Hematopoietic multipotent progenitor cell (in vitro differentiated cells): ENCODE data around the gene LGALS9C. TPM values are rescaled to one million over a fixed set of nuclear protein-coding genes. Genes with fewer than 3 reads are reported as not detected.
"Not testable (repeated sequence)": the region's sequence is repeated elsewhere in the genome, so short reads cannot be mapped to it uniquely, and the experiment has no call there.

Source experiments
- DNase-seq, 3 donors: peaks; one replicate each; pipeline ENCODE4 v3.0.0-alpha.2; 2011 to 2015; ENCODE audit warnings: low read depth in 2 of 3, low spot score in 2 of 3
- total RNA-seq: library from RNA; depleted of rRNA; stranded (reverse); fragments of >200 nt; gene quantifications from one replicate; pipeline ENCODE4 v1.2.3, GENCODE V29; 2012

Gene LGALS9C
- total RNA-seq, 1 donor, result 0.27 TPM

DNA sequence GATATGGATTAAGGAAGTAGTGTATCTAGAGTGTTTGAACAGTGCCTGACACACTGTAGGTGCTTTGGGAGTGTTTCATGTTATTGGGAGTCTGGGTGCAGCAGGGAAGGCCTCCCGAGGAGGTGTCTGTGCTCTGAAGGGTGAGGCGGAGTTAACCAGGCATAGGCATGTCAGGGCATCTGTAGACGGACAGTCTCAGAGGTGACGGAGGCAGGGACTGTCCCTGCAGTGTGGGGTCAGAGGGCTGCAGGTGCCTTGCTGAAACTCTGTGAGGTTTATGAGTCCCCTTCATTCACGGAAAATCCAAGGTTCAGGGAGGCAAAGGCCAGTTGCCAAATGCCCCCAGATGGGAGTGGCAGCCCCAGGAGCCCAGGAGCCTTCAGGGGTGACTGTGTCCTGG is 778 bp downstream of the LGALS9C start:
- not testable (repeated sequence) for DNase-seq

DNA sequence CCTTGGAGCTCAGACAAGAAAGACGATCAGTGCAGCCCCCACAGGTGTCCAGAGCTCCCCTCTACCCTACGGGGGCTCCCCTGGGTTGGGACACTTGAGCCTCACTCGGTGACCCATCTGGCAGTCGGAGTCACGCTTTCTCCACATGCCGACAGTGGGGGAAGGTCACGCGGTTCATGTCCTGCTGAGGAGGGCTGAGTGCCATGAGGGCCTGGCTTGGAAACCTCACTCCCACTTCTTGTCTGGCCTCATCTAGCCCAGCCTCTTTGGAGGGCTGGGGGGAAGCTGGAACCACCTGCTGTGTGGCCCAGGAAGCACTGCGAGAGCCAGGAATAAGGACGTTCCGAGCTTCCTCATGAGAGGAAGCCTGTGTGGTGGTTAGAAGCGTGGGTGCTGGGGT is 1.8 kb downstream of the LGALS9C start:
- not testable (repeated sequence) for DNase-seq

DNA sequence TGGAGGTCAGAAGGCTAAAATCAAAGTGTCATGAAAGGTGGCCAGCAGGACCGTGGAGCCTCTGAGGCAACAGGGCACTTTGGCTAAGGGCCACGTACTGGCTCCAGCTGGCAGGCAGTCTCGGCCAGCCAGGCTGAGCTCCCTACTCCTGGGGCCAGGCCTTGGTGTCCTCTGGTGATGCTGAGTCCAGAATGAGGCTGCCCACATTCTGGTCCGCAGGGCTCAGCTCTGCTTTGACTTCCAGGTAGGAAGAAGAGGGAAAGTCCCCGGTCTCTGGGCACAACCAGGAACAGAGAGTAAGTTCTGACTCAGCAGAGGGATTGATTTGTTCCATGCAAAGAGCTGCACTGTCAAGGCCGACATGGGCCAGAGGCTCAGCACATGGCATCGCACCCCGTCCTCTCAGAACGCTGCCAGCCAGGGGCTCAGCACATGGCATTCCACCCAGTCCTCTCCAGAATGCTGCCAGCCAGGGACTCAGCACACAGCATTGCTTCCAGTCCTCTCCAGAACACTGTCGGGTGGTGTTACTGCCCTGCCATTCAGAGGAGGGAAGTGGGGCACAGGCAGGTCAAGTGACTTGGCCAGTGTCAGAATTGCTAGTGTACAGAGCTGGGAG is 2.5 kb downstream of the LGALS9C start:
- DNase-seq, result not testable (repeated sequence)

DNA sequence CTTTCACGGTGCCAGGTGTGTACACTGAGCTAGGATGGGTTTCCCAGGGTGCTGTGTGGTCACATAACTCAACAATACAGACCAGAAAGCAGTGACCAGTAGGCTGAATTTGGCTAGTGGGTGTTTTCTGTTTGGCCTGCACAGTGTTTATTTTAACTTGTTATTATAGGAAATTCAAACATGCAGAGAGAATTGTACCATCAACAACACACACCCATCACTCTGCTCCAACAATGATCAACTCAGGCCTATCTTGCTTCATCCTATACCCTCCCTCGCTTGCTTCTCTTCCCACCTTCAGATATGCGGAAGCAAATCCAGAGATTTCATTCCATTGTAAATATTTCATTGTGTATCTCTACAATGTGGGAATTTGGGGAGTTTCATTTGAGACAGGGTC is 5.2 kb downstream of the LGALS9C start:
- not testable (repeated sequence) for DNase-seq

DNA sequence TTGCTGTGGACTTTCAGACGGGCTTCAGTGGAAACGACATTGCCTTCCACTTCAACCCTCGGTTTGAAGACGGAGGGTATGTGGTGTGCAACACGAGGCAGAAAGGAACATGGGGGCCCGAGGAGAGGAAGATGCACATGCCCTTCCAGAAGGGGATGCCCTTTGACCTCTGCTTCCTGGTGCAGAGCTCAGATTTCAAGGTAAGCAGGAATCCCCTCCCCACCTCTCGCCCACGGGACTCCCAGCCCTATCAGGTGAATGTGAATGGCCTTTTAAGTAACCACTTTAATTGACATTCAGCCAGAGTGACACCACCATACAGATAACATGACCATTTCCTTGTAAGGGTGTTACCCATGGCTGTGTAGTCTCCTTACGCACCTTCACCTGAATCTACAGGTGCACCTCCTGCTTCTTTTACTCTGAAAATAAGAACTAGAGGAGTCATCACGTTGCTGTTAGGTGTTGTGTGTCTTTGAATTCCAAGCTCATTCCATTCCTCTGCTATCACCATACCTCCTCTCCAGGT is 9.4 kb downstream of the LGALS9C start:
- not testable (repeated sequence) for DNase-seq

DNA sequence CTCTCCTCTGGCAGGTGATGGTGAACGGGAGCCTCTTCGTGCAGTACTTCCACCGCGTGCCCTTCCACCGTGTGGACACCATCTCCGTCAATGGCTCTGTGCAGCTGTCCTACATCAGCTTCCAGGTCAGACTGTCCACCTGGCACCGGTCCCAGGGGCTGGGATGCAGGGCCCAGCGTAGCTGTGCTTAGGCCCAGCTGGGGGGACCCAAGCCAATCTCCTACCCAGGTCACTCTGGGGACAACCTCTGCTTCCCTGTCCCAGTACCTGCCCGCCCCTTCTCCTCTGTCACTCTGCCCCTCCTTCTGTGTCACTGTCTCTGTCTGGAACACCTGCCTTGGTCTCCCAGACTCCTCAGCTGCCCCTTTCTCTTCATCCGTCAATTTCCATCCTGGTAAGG is 11.0 kb downstream of the LGALS9C start:
- not testable (repeated sequence) for DNase-seq

DNA sequence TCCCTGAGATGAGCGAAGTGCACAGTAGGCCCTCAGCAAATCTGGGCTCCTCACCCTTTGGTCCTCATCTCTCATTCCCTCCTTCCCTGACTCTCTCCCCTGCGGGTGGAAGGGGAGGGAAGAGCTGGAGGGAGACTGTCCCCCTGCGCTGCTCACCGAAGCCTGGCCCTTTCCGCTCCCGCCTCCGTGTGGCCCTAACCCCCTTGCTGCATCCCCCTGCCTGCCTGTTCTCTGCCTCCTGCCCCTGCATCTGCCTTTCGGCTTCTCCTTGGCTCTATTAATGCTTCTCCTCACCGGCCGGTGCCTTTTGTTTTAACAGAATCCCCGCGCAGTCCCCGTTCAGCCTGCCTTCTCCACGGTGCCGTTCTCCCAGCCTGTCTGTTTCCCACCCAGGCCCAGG is 12.0 kb downstream of the LGALS9C start:
- not testable (repeated sequence) for DNase-seq

DNA sequence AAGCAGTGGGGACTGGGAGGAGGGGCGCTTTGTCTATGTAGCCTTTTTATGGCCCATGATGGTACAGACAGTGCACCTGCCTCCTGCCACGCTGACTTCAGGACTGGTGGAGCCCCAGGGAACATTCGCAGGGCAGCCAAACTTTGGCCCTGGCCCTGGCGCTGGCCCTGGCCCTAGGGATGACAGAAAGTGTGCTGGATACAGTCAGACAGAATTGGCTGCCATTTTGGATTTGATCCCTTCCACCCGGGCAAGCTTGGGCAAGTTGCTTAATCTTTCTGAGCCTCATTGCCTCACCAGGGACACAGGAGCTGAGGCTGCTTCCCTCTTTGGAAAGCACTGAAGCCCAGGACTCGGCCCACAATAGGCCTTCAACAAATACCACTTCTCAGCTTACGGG is 13.4 kb downstream of the LGALS9C start:
- not testable (repeated sequence) for DNase-seq

DNA sequence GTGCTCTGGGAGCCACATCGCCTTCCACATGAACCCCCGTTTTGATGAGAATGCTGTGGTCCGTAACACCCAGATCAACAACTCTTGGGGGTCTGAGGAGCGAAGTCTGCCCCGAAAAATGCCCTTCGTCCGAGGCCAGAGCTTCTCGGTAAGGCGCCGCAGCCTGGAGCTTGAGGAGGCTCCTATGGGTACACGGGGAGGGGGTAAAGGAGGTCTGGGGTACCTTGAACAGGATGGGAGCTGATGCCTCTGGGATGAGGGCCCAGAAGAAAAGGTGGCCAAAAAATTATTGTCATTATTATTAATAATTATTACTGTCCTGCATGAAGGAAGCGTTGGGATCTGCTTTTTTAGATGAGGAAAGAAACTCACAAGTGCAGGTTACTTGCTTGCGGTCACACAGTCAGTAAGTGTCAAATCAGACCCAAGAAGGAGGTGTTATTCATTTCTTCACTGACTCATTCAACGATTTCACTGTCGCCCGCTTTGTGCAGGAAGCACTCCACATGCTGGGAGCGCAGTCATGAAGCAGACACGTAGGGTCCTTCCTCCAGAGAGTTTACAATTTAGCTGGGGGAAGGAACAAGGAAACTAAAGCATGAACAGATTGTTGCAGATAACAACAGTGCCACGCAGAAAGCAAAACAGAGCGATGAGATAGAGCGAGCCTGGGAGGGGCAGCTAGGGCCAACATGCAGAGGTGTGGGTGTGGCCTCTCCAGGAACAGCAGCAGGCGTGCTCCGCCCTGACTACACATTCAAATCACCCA is 16.3 kb downstream of the LGALS9C start:
- DNase-seq, result peak in 1 of 3 donors; percentile 9

DNA sequence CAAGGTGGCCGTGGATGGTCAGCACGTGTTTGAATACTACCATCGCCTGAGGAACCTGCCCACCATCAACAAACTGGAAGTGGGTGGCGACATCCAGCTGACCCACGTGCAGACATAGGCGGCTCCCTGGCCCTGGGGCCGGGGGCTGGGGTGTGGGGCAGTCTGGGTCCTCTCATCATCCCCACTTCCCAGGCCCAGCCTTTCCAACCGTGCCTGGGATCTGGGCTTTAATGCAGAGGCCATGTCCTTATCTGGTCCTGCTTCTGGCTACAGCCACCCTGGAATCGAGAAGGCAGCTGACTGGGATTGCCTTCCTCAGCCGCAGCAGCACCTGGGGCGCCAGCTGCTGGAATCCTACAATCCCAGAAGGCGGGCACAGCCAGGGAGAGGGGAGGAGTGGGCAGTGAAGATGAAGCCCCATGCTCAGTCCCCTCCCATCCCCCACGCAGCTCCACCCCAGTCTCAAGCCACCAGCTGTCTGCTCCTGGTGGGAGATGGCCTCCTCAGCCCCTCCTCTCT is 17.7 kb downstream of the LGALS9C start:
- DNase-seq, result not testable (repeated sequence)

DNA sequence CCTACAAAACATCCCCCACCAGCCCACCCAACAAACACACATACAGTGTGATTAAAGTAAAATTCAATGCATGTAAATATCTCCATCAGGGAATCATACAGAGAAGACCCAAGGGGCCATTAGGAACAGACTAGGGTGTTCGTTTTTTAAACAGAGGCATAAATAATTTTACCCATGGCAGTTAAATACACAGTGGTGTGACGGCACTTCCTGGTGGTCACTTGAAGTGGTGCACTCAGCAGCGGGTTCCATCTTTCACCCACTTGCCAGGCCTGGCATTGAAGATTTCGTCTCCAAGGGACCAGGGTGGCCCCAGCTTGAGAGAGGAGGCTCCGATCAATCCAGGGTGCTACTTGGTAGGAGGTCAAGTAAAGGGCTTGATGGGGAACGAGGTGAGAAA is 20.5 kb downstream of the LGALS9C start:
- DNase-seq, result not testable (repeated sequence)

DNA sequence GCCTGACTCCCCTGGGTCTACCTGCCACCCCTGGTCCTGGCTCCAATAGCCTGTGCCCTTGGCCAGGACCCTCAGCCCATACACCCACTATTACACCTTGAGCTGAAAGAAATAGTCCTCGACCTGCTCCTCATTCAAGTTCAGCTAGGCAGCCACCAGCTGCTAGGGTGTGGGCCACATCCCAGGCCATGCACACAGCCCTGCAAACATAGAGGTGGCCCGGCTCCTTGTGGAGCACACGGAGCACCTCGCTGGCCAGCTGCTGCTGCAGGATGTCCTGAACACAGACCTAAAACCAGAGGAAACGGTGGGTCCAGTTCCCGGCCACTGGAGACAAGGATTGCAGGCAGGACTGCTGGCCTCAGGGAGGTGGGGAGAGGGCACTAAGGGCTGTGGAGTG is 22.5 kb downstream of the LGALS9C start:
- not testable (repeated sequence) for DNase-seq

DNA sequence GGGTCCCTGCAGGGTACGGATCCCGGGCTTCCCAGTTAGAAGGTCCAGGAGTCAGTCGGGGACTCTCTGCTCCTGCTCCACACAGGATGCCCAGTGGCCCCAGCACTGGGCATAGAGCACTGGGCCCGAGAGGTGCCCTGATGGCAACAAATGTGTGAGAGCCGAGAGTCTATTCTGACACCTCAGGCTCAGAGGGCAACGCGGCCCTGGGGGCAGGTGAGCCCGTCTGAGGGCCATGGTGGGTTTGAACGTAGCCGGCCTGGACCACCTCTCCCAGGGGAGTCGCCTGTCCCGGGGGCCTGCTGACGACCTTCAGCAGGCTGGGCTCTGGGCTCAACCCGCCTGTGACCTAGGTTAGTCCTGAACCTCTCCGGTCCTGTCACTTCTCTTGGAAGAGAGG is 23.2 kb downstream of the LGALS9C start:
- DNase-seq, result not testable (repeated sequence)

DNA sequence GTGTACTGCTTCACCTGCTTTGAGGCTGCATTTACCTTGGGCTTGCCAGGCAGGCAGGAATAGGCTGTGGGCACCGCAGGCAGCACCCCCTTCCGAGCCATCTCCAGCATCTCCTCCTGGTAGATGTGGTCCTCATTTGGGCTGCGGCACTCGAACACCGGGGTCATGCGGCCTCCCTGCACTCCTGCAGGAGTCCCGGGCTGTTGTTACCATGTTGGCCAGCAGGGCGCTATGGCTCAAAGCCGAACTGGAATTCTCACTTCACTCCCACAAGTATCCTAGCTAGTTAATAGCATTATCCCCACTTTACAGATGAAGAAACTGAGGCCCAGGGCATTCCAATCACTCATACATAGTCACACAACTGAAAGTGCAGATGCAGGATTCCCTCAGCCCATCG is 23.7 kb downstream of the LGALS9C start:
- DNase-seq, result not testable (repeated sequence)

DNA sequence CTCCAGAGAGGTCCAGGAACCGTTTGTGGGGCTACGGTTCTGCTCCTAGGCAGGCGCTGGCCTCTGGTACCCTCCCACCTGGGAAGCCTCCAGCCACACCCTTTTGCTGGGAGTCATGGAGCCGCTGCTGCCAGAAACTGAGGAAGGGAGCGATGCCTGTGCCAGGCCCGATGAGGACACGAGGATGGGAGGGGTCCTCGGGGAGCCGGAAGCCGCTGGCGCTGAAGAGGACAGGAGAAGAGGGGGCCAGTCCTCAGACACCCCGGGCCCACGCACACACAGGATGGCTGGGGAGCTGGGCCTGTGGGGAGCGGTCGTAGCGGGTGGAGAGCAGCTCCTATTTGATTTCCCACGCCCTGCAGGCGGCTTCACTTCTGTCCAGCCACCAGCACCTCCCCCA is 24.2 kb downstream of the LGALS9C start:
- DNase-seq, result not testable (repeated sequence)

DNA sequence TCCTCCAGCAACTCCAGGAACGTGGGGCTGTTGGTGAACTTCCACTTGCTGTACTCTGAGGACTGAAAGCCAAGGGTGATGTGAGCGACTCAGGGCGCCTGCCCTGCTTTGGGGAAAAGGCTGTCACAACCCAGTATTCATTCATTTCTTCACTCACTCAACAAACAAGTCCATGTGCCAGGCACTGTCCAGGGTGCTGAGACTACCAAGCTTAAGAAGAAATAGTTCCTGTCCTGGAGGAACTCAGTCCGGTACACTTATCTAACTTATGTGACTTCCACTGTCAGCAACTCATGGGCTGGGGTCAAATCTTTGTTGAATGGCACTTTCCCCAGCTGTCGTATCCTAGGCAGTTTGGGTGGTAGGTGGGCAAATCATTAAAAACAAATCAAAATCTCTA is 26.6 kb downstream of the LGALS9C start:
- DNase-seq, result not testable (repeated sequence)

DNA sequence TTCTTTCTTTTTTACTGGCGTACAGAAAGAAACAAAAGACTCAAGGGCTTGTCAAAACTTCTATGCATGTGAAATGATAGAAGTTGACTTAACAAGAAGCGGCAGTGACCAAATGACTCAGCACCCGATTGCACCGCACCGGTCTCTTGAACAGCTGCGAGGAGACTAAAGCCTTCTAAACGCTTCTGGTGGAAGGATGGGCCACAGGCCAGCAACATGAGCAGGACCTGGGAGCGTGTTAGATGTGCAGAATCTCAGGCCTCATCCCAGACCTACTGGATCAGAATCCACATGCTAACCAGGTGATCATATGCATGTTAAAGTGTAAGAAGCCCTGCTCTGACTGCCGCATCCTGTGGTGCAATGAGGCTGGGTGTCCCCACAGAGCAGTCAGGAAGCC is 31.1 kb downstream of the LGALS9C start:
- not testable (repeated sequence) for DNase-seq

DNA sequence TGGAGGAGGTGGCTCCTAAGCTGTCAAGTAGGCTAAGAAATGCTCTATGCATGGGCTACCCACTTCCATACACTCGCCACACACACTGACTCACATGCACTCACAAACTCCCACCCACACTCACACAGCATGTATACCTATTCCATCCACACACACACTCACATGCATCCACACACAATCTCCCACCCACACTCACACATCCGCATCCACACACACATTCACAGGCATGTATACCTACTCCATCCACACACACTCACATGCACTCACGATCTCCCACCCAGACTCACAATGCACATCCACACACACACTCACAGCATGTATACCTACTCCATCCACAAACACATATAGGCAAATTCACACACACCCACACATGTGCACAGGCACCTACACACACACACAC is 32.1 kb downstream of the LGALS9C start:
- not testable (repeated sequence) for DNase-seq

DNA sequence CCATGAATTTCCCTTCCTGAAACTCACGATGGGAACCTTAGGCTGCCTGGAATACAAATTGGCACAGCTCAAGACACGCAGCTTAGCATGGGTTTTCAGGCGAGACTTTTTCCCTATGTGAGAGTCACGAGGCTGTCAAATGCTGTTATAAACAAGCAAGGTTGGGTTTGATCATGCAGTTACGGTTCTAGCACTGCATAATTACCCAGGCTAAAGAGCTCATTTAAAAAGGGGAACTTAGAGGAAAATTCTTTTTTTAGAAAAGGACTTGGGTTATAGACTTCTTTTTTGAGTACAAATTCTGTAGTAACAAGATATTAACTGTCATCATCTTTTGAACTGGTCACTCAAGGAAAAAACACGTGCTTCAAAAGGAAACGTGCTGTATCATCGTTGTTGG is 44.5 kb downstream of the LGALS9C start:
- DNase-seq, result not testable (repeated sequence)

DNA sequence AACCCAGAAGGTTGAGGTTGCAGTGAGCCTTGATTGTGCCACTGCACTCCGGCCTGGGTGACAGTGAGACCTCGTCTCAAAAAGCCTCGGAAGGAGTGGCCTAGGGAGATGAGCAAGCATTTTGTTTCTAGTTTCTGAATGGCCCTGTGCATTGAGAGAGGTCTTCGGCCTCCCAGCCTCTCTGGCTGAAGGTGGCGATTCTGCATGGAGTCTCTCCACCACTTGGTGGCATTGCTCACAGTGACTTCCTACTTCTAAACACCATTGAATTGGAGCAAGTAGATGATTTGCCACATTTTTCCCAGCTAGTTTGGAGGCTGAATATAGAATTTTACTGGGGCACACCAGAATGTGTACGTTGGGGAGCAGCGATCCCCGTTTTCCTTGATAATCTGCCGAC is 48.4 kb downstream of the LGALS9C start:
- DNase-seq, result not testable (repeated sequence)

DNA sequence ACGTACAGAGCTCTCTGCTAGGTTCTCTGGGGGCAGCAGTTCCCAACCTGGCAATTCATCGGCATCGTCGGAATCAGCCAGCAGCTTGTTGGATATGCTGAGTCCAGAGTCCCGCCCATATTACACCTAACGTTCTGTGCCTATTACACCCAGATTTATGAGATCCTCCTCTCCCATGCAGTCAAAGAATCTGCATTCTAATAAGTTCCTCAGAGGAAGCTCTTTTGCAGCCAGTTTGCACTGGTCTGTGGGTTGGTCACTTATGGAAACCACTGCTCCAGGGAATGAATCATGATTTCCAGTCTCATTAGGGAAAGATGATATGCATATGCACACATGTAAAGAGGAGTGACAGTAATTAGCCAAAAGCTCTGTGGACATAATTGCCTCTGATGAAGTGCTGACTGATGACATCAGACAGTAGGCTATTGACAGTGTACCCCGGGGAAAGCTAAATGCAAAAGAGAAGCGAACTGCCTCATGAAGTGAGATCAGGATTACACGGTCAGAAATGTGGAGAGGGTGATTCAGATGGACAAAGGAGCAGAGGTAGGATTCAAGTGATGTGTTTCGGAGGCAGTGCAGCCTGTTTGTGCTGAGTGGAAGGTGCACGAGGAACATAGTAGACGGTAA is 49.7 kb downstream of the LGALS9C start:
- DNase-seq, result not testable (repeated sequence)
